GM18870 (cell line): ENCODE measurements around the gene ZNF778.
"Not testable (repeated sequence)": the region's sequence is repeated elsewhere in the genome, so short reads cannot be mapped to it uniquely, and the experiment has no call there.

Experiments
- ATAC-seq: cut with Tn5 transposase; IDR thresholded peaks from one replicate; pipeline ENCODE4 v1.9.1; 2021; ENCODE audit warnings: moderate library complexity; ENCODE audit not compliant: unreplicated experiment

ZNF778 gene

GRCh38 chr16:89179656-89180315 is 37.7 kb upstream of the ZNF778 start:
- no peak for ATAC-seq

DNA sequence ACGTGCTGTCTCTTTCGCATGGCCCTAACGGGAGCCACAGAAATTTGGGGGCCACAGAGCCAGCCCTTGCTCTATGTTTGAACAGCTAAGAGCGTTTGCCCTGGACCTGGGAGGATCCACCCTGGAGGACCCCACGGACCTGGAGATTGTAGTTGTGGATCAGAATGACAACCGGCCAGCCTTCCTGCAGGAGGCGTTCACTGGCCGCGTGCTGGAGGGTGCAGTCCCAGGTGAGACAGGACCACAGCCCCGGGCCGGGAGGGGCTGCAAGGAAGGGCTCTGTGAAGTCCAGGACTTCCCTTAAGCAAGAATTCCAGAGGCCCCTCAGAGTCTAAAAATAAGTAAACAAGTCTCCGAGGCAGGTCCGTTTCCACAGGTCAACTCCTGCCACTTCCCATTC is 34.0 kb upstream of the ZNF778 start:
- ATAC-seq = no peak

- no peak for ATAC-seq
These were observed 33.4 kb upstream of the ZNF778 start for GRCh38 chr16:89183975-89184676.

DNA sequence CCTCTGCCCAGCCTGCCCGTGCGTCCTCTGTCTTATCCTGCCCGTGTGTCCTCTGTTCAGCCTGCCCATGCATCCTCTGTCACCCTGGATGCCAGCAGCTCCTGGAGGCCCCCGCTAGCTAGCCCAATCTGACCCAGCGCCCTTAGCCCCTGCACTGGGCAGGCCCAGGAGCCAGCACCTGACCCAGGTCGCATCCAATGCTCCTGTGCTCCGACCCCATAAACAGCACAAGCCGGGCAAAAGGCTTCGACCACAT is 32.9 kb upstream of the ZNF778 start:
- ATAC-seq = no peak

DNA sequence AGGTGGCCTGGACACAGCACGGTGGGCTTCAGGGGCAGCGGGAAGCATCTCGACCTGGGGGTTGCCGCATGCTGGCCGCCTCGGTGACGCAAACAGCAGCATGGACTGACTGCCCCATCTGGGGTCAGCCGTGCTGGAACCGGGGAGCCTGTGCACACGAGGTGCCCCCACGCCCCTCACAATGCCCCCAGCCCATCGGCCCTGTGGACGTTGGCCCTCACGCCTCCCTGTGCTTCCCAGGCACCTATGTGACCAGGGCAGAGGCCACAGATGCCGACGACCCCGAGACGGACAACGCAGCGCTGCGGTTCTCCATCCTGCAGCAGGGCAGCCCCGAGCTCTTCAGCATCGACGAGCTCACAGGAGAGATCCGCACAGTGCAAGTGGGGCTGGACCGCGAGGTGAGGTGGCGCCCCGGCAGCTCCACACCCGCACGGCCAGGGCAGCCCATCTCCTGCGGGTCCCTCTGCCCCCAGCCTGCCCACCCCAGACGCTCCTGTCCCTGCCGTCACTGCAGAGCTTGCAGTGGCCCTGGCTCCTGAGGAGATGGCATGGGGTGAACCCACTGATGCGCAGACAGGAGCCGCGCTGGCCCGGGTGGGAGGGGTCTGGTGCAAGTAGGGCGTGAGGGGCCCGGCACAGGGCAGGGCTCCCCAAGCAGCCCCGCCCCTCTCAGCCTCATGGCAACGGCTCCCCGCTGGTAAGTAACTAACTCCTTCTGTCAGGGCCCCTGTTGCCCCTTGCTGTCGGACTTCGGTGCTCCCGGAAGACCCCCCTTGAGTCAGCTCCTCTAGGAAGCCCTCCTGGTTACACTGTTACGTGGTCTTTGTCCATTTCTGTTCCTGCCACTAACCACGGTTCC is 32.3 kb upstream of the ZNF778 start:
- ATAC-seq = no peak

GRCh38 chr16:89185887-89186592 is 31.5 kb upstream of the ZNF778 start:
- not testable (repeated sequence) for ATAC-seq

GRCh38 chr16:89186593-89187031 is 30.9 kb upstream of the ZNF778 start:
- not testable (repeated sequence) for ATAC-seq

DNA sequence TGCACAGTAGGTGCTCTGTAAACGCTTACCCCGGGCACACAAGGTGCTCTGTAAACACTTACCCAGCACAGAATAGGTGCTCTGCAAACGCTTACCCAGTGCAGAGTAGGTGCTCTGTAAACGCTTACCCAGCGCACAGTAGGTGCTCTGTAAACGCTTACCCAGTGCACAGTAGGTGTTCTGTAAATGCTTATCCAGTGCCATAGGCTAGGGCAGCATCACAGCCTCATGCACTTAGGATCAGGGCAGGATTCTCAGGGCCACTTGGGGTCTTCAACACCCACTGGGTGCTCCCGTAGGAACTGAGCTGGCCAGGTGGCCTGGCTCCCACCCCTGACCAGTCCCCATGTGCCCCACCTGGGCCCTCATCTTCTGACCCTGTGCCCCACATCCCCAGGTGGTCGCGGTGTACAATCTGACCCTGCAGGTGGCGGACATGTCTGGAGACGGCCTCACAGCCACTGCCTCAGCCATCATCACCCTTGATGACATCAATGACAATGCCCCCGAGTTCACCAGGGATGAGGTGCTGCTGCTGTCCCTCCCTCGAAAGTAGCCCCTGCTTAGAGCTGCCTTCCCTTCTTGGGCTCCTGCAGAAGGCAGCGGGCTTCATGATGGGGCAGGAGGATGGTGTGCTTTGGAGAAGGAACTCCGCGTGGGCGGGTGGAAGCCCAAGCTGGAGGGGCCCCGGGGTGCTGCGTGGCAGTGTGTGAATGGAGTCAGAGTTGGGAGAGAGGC is 30.3 kb upstream of the ZNF778 start:
- no peak for ATAC-seq

DNA sequence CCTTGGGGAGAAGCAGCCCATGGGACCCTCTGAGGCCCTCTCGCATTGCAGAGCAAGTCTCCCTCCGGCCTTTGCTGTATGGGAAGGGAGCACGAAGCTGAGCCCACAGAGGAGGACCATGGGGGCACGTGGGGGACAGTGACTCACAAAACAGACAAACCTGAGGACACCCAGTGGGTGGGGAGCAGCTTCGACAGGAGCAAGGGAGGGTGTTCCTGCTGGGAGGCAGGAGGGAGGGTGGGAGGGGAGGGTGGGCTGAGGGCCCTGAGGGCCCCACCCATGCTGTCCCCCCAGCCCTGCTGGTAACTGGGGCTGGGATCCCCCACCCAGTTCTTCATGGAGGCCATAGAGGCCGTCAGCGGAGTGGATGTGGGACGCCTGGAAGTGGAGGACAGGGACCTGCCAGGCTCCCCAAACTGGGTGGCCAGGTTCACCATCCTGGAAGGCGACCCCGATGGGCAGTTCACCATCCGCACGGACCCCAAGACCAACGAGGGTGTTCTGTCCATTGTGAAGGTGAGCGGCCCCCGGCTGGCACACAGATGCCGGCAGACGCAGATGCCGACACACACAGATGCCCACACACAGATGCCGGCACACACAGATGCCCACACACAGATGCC is 29.6 kb upstream of the ZNF778 start:
- ATAC-seq = no peak

DNA sequence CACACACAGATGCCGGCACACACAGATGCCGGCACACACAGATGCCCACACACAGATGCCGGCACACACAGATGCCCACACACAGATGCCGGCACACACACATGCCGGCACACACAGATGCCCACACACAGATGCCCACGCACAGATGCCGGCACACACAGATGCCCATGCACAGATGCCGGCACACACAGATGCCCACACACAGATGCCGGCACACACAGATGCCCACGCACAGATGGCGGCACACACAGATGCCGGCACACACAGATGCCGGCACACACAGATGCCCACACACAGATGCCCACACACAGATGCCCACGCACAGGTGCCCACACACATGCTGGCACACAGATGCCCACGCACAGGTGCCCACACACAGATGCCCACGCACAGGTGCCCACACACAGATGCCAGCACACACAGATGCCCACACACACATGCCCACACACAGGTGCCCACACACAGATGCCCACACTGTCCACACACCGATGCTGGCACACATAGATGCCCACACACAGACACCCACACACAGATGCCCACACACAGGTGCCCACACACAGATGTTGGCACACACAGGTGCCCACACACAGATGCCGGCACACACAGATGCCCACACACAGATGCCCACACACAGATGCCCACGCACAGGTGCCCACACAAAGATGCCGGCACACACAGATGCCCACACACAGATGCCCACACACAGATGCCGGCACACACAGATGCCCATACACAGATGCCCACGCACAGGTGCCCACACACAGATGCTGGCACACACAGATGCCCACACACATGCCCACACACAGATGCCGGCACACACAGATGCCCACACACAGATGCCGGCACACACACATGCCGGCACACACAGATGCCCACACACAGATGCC is 28.8 kb upstream of the ZNF778 start:
- not testable (repeated sequence) for ATAC-seq

GRCh38 chr16:89189358-89190025 is 28.0 kb upstream of the ZNF778 start:
- ATAC-seq = no peak

DNA sequence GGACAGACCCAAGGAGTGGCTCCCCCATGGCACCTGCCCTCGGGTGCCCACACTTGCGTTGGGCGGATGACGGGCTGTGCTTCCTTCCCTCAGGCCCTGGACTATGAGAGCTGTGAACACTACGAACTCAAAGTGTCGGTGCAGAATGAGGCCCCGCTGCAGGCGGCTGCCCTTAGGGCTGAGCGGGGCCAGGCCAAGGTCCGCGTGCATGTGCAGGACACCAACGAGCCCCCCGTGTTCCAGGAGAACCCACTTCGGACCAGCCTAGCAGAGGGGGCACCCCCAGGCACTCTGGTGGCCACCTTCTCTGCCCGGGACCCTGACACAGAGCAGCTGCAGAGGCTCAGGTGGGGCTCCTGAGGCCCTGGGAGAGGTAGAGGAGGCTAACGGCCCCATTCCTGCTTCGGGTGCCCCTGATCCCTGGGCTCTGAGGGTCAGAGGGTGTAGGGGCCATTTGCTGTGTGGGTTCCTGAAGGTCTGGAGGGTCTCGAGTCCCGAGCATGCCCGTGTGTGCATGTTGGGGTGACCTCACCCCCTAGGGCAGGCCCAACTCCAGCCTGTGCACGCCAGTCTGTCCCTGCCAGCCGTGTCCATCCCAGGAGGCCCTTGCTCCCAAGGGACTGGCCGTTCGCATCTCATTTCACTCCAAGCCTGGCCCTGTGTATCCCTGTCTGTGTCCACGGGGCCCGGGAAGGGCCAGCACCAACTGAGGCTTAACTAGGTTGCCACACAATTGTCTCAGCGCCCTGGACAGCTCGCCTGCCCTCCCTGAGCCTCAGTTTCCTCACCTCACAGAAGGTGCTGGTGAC is 27.1 kb upstream of the ZNF778 start:
- ATAC-seq = no peak

DNA sequence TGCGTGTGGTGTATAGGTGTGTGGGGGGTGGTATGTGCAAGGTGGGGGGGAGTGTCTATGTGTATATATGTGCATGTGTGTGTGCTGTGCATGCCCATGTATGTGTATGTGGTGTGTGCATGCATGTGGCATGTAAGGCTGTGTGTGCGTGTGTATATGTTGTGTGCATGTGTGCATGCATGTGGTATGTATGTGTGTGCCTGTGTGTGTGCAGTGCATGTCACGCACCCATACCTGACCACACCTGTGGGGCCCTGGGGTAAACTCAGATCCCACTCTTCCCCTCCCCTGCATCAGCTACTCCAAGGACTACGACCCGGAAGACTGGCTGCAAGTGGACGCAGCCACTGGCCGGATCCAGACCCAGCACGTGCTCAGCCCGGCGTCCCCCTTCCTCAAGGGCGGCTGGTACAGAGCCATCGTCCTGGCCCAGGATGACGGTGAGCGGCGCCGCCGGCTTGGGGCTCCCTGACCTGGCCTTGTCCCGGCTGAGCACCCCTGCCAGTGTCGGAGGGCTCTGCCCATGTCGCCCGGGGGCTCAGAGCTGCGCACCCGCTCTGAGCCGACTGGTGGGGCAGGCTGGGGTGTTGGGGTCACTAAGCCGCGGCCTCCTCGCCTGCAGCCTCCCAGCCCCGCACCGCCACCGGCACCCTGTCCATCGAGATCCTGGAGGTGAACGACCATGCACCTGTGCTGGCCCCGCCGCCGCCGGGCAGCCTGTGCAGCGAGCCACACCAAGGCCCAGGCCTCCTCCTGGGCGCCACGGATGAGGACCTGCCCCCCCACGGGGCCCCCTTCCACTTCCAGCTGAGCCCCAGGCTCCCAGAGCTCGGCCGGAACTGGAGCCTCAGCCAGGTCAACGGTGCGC is 26.2 kb upstream of the ZNF778 start:
- ATAC-seq = no peak

GRCh38 chr16:89191901-89192185 is 25.7 kb upstream of the ZNF778 start:
- no peak for ATAC-seq

GRCh38 chr16:89192186-89192955 is 25.1 kb upstream of the ZNF778 start:
- not testable (repeated sequence) for ATAC-seq

DNA sequence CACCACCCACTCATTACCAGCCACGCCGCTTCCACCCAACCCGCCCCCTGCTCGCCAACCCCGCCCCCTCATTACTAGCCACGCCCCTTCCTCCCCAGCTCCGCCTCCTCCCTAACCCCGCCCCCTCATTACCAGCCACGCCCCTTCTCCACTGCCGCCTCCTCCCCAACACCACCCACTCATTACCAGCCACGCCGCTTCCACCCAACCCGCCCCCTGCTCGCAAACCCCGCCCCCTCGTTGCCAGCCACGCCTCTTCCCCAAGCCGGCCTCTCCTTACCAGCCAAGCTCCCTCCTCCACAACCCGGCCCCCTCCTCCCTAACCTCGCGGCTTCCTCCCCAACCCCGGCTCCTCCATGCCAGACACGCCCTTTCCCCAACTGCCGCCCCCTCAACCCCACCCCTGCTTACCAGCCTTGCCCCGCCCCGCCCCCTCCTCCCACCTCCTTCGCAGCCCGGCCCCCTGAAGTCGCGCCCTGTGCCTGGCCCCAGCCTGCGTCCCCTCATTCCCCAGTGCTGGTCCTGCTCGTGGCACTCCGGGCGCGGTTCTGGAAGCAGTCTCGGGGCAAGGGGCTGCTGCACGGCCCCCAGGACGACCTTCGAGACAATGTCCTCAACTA is 24.4 kb upstream of the ZNF778 start:
- no peak for ATAC-seq
